ENCODE measurements around the gene ZNF385B.

Gene ZNF385B

GRCh38 chr2:179770029-179770428 lies 91.4 kb downstream of the ZNF385B start:
- Mint-ChIP-seq H3K9me3 (peaks cover 5% of the 10 kb centered on the region), H3K4me1 (peaks cover 10% of the 10 kb centered on the region), H3K36me3 (ENCODE audit: low read depth) (no peaks in the 10 kb centered on the region), H3K27ac (no peak overlapping the region), H3K27me3 (ENCODE audit: low read depth) (no peaks in the 10 kb centered on the region), H3K4me3 (no peak overlapping the region)
- no peak for TF ChIP-seq CTCF (IDR thresholded peaks at IDR 0.05; ENCODE audit: unreplicated experiment in 3 of 3)

- Mint-ChIP-seq H3K36me3 (ENCODE audit: low read depth) (no peaks in the 10 kb centered on the region), H3K27ac (peak overlapping the region; percentile 60 to 89 (median 82)), H3K9me3 (peaks cover 11% of the 10 kb centered on the region), H3K4me1 (peaks cover 10% of the 10 kb centered on the region), H3K27me3 (ENCODE audit: low read depth) (no peaks in the 10 kb centered on the region), H3K4me3 (no peak overlapping the region)
- TF ChIP-seq CTCF (IDR thresholded peaks at IDR 0.05; ENCODE audit: unreplicated experiment in 3 of 3), result no peak
Measured at GRCh38 chr2:179769323-179769722, 92.1 kb downstream of the ZNF385B start.

GRCh38 chr2:179768765-179769164 lies 92.6 kb downstream of the ZNF385B start:
- Mint-ChIP-seq H3K4me3 (no peak overlapping the region), H3K4me1 (peaks cover 10% of the 10 kb centered on the region), H3K36me3 (ENCODE audit: low read depth) (no peaks in the 10 kb centered on the region), H3K27ac (peak overlapping the region; percentile 60 to 89 (median 82)), H3K9me3 (peaks cover 15% of the 10 kb centered on the region), H3K27me3 (ENCODE audit: low read depth) (no peaks in the 10 kb centered on the region)
- TF ChIP-seq CTCF (IDR thresholded peaks at IDR 0.05; ENCODE audit: unreplicated experiment in 3 of 3), result no peak

- no peaks in the 10 kb centered on the region for H3K36me3 Mint-ChIP-seq (ENCODE audit: low read depth)
- no peak overlapping the region for H3K27ac Mint-ChIP-seq
- peaks cover 10% of the 10 kb centered on the region for H3K4me1 Mint-ChIP-seq
- TF ChIP-seq CTCF (IDR thresholded peaks at IDR 0.05; ENCODE audit: unreplicated experiment in 3 of 3), result no peak
- H3K27me3 Mint-ChIP-seq (ENCODE audit: low read depth), result no peaks in the 10 kb centered on the region
- H3K9me3 Mint-ChIP-seq, result peaks cover 17% of the 10 kb centered on the region
- H3K4me3 Mint-ChIP-seq, result no peak overlapping the region
Measured at GRCh38 chr2:179765666-179766065, 95.7 kb downstream of the ZNF385B start.

- H3K36me3 Mint-ChIP-seq (ENCODE audit: low read depth), result no peaks in the 10 kb centered on the region
- no peak for TF ChIP-seq CTCF (IDR thresholded peaks at IDR 0.05; ENCODE audit: unreplicated experiment in 3 of 3)
- peaks cover 10% of the 10 kb centered on the region for H3K4me1 Mint-ChIP-seq
- no peaks in the 10 kb centered on the region for H3K27me3 Mint-ChIP-seq (ENCODE audit: low read depth)
- H3K4me3 Mint-ChIP-seq, result no peak overlapping the region
- H3K27ac Mint-ChIP-seq, result no peak overlapping the region
- peaks cover 22% of the 10 kb centered on the region for H3K9me3 Mint-ChIP-seq
Measured at GRCh38 chr2:179764710-179765109, 96.7 kb downstream of the ZNF385B start.

GRCh38 chr2:179758636-179759035 lies 102.8 kb downstream of the ZNF385B start:
- H3K4me1 Mint-ChIP-seq, result no peaks in the 10 kb centered on the region
- H3K4me3 Mint-ChIP-seq, result no peak overlapping the region
- H3K36me3 Mint-ChIP-seq (ENCODE audit: low read depth), result no peaks in the 10 kb centered on the region
- TF ChIP-seq CTCF (IDR thresholded peaks at IDR 0.05; ENCODE audit: unreplicated experiment in 3 of 3), result no peak
- no peak overlapping the region for H3K27ac Mint-ChIP-seq
- no peaks in the 10 kb centered on the region for H3K27me3 Mint-ChIP-seq (ENCODE audit: low read depth)
- H3K9me3 Mint-ChIP-seq, result peaks cover 24% of the 10 kb centered on the region
